Measurements from ENCODE around the gene CYP3A7.
"Not testable (repeated sequence)": the region's sequence is repeated elsewhere in the genome, so short reads cannot be mapped to it uniquely, and the experiment has no call there.

The CYP3A7 gene

DNA sequence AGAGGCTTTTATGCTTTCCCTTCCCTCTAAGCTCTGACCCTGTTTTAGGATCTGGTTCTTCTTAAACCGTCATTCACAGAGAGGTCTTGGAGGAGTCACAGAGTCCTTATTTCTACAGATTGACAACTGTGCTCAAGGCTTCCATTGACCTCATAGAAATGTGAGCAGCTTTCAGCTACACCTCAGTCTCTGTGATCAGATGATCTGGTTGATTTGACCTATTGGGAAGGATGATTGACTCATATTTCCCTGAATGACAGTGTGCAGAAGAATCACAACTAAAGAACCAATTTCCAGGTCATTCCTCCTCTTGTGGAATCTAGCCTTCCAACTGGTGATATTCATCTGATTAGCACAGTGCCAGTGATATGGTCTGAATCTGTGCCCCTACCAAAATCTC is 45.6 kb upstream of the CYP3A7 start:
- H4K20me1 ChIP-seq (ENCODE audit: insufficient read depth, low read length), result no peaks in the 10 kb centered on the region
- no peaks in the 10 kb centered on the region for H3K9me3 ChIP-seq (replicated peaks; ENCODE audit: insufficient read depth, low read length)
- no peak overlapping the region for H3K9ac ChIP-seq (ENCODE audit: low read length)
- no peaks in the 10 kb centered on the region for H3K36me3 ChIP-seq (replicated peaks; ENCODE audit: insufficient read depth, low read length)
- no peaks in the 10 kb centered on the region for H3F3A ChIP-seq (ENCODE audit: insufficient read depth, low read length)
- H3K27me3 ChIP-seq (replicated peaks; ENCODE audit: insufficient read depth, low read length), result no peaks in the 10 kb centered on the region
- no peak overlapping the region for H3K27ac ChIP-seq (ENCODE audit: low read length)
- H2AFZ ChIP-seq (ENCODE audit: low read length), result no peak overlapping the region
- no peaks in the 10 kb centered on the region for H3K4me1 ChIP-seq (ENCODE audit: low read length)
- no peak overlapping the region for H3K4me3 ChIP-seq (ENCODE audit: low read length)
- H3K9me2 ChIP-seq (replicated peaks; ENCODE audit: insufficient read depth, low read length), result no peaks in the 10 kb centered on the region
- TF ChIP-seq EZH2phosphoT487 (IDR thresholded peaks at IDR 0.05; ENCODE audit: low read length), result no peak
- no peak for TF ChIP-seq CTCF (IDR thresholded peaks at IDR 0.05; ENCODE audit: low read length)
- no peak for TF ChIP-seq EZH2 (optimal IDR thresholded peaks at IDR 0.05; ENCODE audit: low read depth, low read length)
- DNase-seq, result no peak
- H3K79me2 ChIP-seq (ENCODE audit: low read length), result no peaks in the 10 kb centered on the region
- H3K4me2 ChIP-seq (ENCODE audit: low read depth, low read length), result no peak overlapping the region

- Histone ChIP-seq H4K20me1 (ENCODE audit: insufficient read depth, low read length) (no peaks in the 10 kb centered on the region), H3K4me1 (ENCODE audit: low read length) (no peaks in the 10 kb centered on the region), H3K9ac (ENCODE audit: low read length) (no peak overlapping the region), H2AFZ (ENCODE audit: low read length) (no peak overlapping the region), H3F3A (ENCODE audit: insufficient read depth, low read length) (no peaks in the 10 kb centered on the region), H3K4me3 (ENCODE audit: low read length) (no peak overlapping the region), H3K27ac (ENCODE audit: low read length) (no peak overlapping the region), H3K36me3 (replicated peaks; ENCODE audit: insufficient read depth, low read length) (no peaks in the 10 kb centered on the region), H3K9me3 (replicated peaks; ENCODE audit: insufficient read depth, low read length) (no peaks in the 10 kb centered on the region), H3K9me2 (replicated peaks; ENCODE audit: insufficient read depth, low read length) (no peaks in the 10 kb centered on the region), H3K27me3 (replicated peaks; ENCODE audit: insufficient read depth, low read length) (no peaks in the 10 kb centered on the region), H3K4me2 (ENCODE audit: low read depth, low read length) (no peak overlapping the region), H3K79me2 (ENCODE audit: low read length) (no peaks in the 10 kb centered on the region)
- TF ChIP-seq EZH2 (optimal IDR thresholded peaks at IDR 0.05; ENCODE audit: low read depth, low read length) (no peak), EZH2phosphoT487 (IDR thresholded peaks at IDR 0.05; ENCODE audit: low read length) (no peak), CTCF (IDR thresholded peaks at IDR 0.05; ENCODE audit: low read length) (no peak)
- DNase-seq, result no peak
These were observed 45.0 kb upstream of the CYP3A7 start for GRCh38 chr7:99779949-99780348.

DNA sequence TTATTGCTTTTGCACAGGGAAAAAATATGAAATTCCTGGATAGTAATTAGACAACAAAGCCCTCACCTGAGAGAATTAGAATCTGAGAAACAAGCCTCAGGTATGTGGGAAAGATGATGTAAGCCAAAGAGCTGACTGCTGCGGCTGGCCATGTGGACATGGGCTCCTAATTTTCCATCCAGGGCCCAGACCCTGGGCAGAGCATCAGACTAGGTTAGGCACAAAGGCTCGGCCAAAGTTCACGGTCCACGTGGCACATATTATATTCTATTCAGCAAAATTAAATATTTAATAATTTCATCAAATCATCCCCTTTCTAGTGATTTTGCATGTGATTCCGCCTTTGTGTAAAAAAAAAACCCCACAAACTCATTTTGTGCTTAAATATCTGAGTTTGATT is 43.9 kb upstream of the CYP3A7 start:
- Histone ChIP-seq H4K20me1 (ENCODE audit: insufficient read depth, low read length) (no peaks in the 10 kb centered on the region), H3K4me1 (ENCODE audit: low read length) (no peaks in the 10 kb centered on the region), H3K9me3 (replicated peaks; ENCODE audit: insufficient read depth, low read length) (no peaks in the 10 kb centered on the region), H3K36me3 (replicated peaks; ENCODE audit: insufficient read depth, low read length) (no peaks in the 10 kb centered on the region), H3K4me2 (ENCODE audit: low read depth, low read length) (no peak overlapping the region), H3F3A (ENCODE audit: insufficient read depth, low read length) (no peaks in the 10 kb centered on the region), H3K9ac (ENCODE audit: low read length) (no peak overlapping the region), H3K9me2 (replicated peaks; ENCODE audit: insufficient read depth, low read length) (no peaks in the 10 kb centered on the region), H3K27ac (ENCODE audit: low read length) (no peak overlapping the region), H2AFZ (ENCODE audit: low read length) (no peak overlapping the region), H3K4me3 (ENCODE audit: low read length) (no peak overlapping the region), H3K27me3 (replicated peaks; ENCODE audit: insufficient read depth, low read length) (no peaks in the 10 kb centered on the region), H3K79me2 (ENCODE audit: low read length) (no peaks in the 10 kb centered on the region)
- DNase-seq, result no peak
- TF ChIP-seq EZH2 (optimal IDR thresholded peaks at IDR 0.05; ENCODE audit: low read depth, low read length) (no peak), CTCF (IDR thresholded peaks at IDR 0.05; ENCODE audit: low read length) (no peak), EZH2phosphoT487 (IDR thresholded peaks at IDR 0.05; ENCODE audit: low read length) (no peak)

GRCh38 chr7:99773395-99773794 is 38.4 kb upstream of the CYP3A7 start:
- H3F3A ChIP-seq (ENCODE audit: insufficient read depth, low read length); H3K9ac ChIP-seq (ENCODE audit: low read length): not testable (repeated sequence)

More at GRCh38 chr7:99773395-99773794, 38.4 kb upstream of the CYP3A7 start:
- not testable (repeated sequence) for H3K79me2 ChIP-seq (ENCODE audit: low read length); H3K9me2 ChIP-seq (replicated peaks; ENCODE audit: insufficient read depth, low read length); H3K36me3 ChIP-seq (replicated peaks; ENCODE audit: insufficient read depth, low read length); H3K27ac ChIP-seq (ENCODE audit: low read length); H3K9me3 ChIP-seq (replicated peaks; ENCODE audit: insufficient read depth, low read length); DNase-seq; H3K4me3 ChIP-seq (ENCODE audit: low read length); H3K4me2 ChIP-seq (ENCODE audit: low read depth, low read length); H3K4me1 ChIP-seq (ENCODE audit: low read length); H4K20me1 ChIP-seq (ENCODE audit: insufficient read depth, low read length); H2AFZ ChIP-seq (ENCODE audit: low read length)
- H3K27me3 ChIP-seq (replicated peaks; ENCODE audit: insufficient read depth, low read length), result peaks cover 17% of the 10 kb centered on the region
